ENCODE data around the gene PCYT1A.

The PCYT1A gene

GRCh38 chr3:196222876-196223595, 64.5 kb downstream of the PCYT1A start:
- TF ChIP-seq, protein P1, sequence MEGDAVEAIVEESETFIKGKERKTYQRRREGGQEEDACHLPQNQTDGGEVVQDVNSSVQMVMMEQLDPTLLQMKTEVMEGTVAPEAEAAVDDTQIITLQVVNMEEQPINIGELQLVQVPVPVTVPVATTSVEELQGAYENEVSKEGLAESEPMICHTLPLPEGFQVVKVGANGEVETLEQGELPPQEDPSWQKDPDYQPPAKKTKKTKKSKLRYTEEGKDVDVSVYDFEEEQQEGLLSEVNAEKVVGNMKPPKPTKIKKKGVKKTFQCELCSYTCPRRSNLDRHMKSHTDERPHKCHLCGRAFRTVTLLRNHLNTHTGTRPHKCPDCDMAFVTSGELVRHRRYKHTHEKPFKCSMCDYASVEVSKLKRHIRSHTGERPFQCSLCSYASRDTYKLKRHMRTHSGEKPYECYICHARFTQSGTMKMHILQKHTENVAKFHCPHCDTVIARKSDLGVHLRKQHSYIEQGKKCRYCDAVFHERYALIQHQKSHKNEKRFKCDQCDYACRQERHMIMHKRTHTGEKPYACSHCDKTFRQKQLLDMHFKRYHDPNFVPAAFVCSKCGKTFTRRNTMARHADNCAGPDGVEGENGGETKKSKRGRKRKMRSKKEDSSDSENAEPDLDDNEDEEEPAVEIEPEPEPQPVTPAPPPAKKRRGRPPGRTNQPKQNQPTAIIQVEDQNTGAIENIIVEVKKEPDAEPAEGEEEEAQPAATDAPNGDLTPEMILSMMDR (conservative IDR thresholded peaks at IDR 0.05; ENCODE audit: low read depth): no peak
- CTCF ChIA-PET: interaction anchor here (0.6 kb wide), 1 partner anchor 585 kb away, joined by 4 read pairs; no protein-coding TSS in a partner anchor
- H3K27ac ChIP-seq: no peak overlapping the region
- POLR2A ChIA-PET (ENCODE audit: low non-redundant PET): no interaction called here
- DNase-seq (ENCODE audit: low spot score): peak; percentile 17

DNA sequence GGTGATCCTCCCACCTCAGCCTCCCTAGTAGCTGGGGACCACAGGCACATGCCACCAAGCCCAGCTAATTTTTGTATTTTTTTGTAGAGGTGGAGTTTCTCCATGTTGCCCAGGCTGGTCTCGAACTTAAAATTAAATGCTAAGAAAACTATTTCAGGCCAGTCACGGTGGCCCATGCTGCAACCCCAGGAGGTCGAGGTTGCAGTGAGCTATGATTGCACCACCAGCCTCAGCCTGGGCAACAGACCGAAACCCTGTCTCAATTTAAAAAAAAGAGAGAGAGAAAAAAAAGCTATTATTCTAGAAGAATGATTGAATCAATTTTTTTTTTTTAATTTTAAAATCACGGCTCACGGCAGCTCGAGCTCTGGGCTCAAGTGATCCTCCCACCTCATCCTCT, 66.5 kb downstream of the PCYT1A start:
- POLR2A ChIA-PET (ENCODE audit: low non-redundant PET): no interaction called here
- CTCF ChIA-PET: interaction anchor here (0.6 kb wide), 1 partner anchor 17 kb away, joined by 3 read pairs; no protein-coding TSS in a partner anchor
- TF ChIP-seq, protein P1 (conservative IDR thresholded peaks at IDR 0.05; ENCODE audit: low read depth): no peak
- no peak for DNase-seq (ENCODE audit: low spot score)
- H3K27ac ChIP-seq: no peak overlapping the region

DNA sequence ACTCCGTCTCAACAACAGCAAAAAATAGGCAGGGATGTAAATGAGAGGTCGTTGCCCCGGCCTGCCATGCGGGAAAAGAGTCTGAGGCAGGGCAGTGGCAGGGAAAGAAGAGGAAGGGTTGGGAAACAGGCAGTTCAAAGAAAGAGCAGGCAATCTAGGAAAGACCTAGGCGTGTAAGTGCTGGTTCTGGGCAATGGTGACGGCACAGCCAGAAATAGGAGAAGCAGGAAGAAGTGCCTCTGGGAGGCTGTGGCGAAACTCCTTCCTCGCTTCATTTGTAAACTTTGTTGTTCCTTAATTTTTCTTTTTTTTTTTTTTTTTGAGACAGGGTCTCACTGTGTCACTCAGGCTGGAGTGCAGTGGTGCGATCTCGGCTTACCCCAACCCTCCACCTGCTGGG, 66.9 kb downstream of the PCYT1A start:
- peak overlapping the region; percentile 81 for H3K27ac ChIP-seq

DNA sequence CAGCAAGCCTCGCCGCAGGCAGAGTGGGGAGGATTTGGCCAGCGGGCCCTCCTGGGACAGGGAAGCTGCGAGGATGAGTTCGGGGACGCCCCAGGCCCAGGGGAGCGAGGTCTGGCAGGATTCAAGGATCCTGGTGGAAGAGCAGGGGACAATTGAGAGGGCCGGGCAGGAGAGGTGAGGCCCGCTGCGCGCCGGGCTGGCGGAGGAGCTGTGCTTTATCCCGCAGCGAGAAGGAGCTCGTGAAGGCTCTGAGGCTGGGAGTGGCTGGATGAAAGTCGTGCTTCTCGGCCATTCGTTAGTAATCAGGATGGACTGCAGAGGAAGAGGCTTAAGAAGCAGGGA, 67.6 kb downstream of the PCYT1A start:
- peak overlapping the region; percentile 81 for H3K27ac ChIP-seq
- ChIA-PET POLR2A (ENCODE audit: low non-redundant PET) (interaction anchor here (0.6 kb wide), 1 partner anchor 9 kb away, joined by 3 read pairs; no protein-coding TSS in a partner anchor), CTCF (interaction anchor here (0.5 kb wide), 1 partner anchor 102 kb away, joined by 3 read pairs; no protein-coding TSS in a partner anchor)
- TF ChIP-seq, protein P1 (conservative IDR thresholded peaks at IDR 0.05; ENCODE audit: low read depth): no peak
- DNase-seq (ENCODE audit: low spot score): no peak

More for the DNA sequence above, 66.9 kb downstream of the PCYT1A start:
- TF ChIP-seq, protein P1 (conservative IDR thresholded peaks at IDR 0.05; ENCODE audit: low read depth): no peak
- no peak for DNase-seq (ENCODE audit: low spot score)
- ChIA-PET POLR2A (ENCODE audit: low non-redundant PET) (no interaction called here), CTCF (interaction anchor here (0.6 kb wide), 1 partner anchor 17 kb away, joined by 3 read pairs; no protein-coding TSS in a partner anchor)

DNA sequence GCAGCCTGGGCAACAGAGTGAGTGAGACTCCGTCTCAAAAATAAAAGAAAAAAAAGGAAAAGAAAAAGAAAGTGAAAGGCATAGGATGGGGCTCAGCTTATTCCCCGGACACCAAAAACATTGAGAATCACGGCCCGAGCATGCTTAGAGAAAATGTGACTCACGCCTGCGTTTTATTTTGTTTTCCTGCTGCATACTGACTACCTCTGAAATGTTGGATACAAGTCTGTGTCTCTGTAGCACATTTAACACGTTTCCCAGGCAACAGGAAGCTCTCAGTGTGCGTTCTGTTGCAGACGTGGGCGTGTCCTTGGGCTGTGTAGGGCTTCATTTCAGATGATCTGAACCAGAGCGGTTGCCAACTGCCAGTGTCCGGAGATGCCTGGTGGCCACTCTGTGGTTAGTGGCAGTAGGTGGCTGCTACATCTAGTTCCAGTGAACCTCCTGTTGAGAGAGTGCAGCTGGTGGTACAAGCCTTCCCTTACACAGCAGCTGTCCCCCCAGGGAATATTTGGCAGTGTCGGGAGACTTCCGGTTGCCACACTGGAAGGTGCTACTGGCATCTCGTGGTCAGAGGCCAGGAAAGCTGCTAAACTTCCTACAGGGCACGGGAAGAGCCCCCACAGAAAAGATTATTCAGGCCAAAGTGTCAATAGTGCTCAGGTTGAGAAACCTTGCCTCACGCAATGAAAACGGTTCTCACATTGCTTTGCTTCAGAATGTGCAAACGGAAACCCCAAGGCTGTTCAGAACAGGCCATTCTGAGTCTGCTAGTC, 68.1 kb downstream of the PCYT1A start:
- TF ChIP-seq, protein P1 (conservative IDR thresholded peaks at IDR 0.05; ENCODE audit: low read depth): no peak
- peak; percentile 57 for DNase-seq (ENCODE audit: low spot score)
- H3K27ac ChIP-seq: peak overlapping the region; percentile 81
- ChIA-PET CTCF (interaction anchor here (0.5 kb wide), 1 partner anchor 102 kb away, joined by 3 read pairs; no protein-coding TSS in a partner anchor), POLR2A (ENCODE audit: low non-redundant PET) (interaction anchor here (0.6 kb wide), 1 partner anchor 10 kb away, joined by 3 read pairs; no protein-coding TSS in a partner anchor)

DNA sequence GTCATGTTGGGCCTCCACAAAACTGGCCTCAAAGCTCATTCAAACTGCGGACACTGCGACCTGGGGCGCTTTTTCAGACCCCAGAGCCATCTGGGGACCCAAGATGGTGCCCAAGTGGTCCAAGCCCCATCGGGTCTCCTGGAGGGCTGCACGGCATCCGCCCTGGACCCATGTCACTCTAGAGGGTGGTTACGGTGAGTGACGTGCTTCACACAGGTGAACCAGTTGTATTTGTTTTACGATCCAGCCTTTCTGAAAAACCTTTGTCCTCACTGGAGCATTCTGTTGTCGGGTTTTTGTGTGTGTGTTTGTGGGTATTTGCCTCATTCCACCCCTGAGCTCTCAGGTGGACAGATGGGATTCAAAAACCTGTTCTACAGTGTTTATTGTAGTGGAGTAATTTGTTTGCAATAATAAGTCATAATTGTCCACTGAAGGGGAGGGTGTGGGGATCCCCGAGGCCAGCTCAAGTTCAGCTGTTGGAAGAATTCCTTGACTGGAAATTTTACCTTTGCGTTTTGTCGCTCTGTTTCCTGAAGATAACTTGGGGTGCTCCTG, 69.3 kb downstream of the PCYT1A start:
- ChIA-PET CTCF (interaction anchor here (0.7 kb wide), 1 partner anchor 232 kb away, joined by 3 read pairs; no protein-coding TSS in a partner anchor), POLR2A (ENCODE audit: low non-redundant PET) (no interaction called here)
- DNase-seq (ENCODE audit: low spot score): no peak
- TF ChIP-seq, protein P1 (conservative IDR thresholded peaks at IDR 0.05; ENCODE audit: low read depth): no peak
- no peak overlapping the region for H3K27ac ChIP-seq
